ENCODE data around the gene C20orf96.

The C20orf96 gene

GRCh38 chr20:297098-297924 is 6.8 kb upstream of the C20orf96 start, which contains the start of gene ZCCHC3:
Gene ZCCHC3, plus strand, starts transcription at chr20:297570. Its CDS starts 17 bp downstream, at chr20:297587.
- Histone ChIP-seq H3K9ac (peak within 1 kb of the TSS; percentile 98 to 100 (median 100)), H3K36me3 (peaks cover 5 to 32% (median 23%) of the 10 kb centered on the region in 11 experiments; a peak in 17 of 22 replicates), H4K20me1 (peaks cover 28 to 43% (median 34%) of the 10 kb centered on the region in 11 experiments; a peak in 21 of 22 replicates), H3K27ac (peak within 1 kb of the TSS; percentile 98 to 100 (median 100)), H3K27me3 (no peaks in the 10 kb centered on the region), H3K4me2 (peak within 1 kb of the TSS; percentile 81 to 99 (median 96)), H3K4me3 (peak within 1 kb of the TSS; percentile 84 to 99 (median 95)), H3K9me3 (replicated peaks in 1 of 11) (peaks cover 0 to 10% (median 0%) of the 10 kb centered on the region in 11 experiments; a peak in 5 of 22 replicates), H3K4me1 (peaks cover 39 to 58% (median 54%) of the 10 kb centered on the region in 10 experiments)
- peak; percentile 52 to 100 (median 95); a peak in 21 of 22 replicates for TF ChIP-seq Cebpa-rat (IDR thresholded peaks at IDR 0.05)

- Histone ChIP-seq H3K27ac (peak overlapping the region in 8 of 11 experiments; percentile 98 to 100 (median 100); a peak in 17 of 22 replicates), H3K4me1 (peaks cover 45 to 58% (median 54%) of the 10 kb centered on the region in 10 experiments), H4K20me1 (peaks cover 18 to 28% (median 23%) of the 10 kb centered on the region in 11 experiments; a peak in 21 of 22 replicates), H3K4me2 (peak overlapping the region; percentile 81 to 99 (median 96)), H3K27me3 (no peaks in the 10 kb centered on the region), H3K9me3 (replicated peaks in 1 of 11) (peaks cover 0 to 10% (median 0%) of the 10 kb centered on the region in 11 experiments; a peak in 5 of 22 replicates), H3K36me3 (peaks cover 0 to 18% (median 17%) of the 10 kb centered on the region in 11 experiments; a peak in 15 of 22 replicates), H3K9ac (peak overlapping the region in 4 of 11 experiments; percentile 99 to 100 (median 100); a peak in 4 of 22 replicates), H3K4me3 (no peak overlapping the region)
- TF ChIP-seq Cebpa-rat (IDR thresholded peaks at IDR 0.05): no peak
Observed at GRCh38 chr20:295804-296203, 5.3 kb upstream of the C20orf96 start.

DNA sequence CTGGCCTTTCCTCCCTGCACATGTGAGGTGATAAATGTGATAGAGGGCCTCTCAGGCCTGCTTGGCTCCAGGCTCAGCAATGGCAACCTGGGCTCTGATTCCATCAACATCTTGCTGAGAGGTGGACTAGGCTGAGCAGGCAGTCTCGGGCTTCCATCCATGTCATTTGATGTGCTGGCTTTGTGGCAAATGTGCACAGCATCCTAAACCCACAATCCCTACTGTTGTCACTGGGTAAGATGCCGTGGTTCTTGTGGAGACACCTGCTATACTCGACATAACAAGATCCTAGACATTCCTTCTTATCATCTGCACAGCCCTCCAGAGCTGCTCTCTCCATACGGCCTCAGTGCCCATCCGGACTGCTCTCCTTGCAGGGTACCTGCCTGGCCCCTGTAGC is 4.1 kb upstream of the C20orf96 start:
- no peak overlapping the region for H3K4me3 ChIP-seq
- H3K4me2 ChIP-seq: peak overlapping the region in 2 of 11 experiments; percentile 4 to 8; a peak in 1 of 22 replicates
- peaks cover 0 to 6% (median 5%) of the 10 kb centered on the region in 11 experiments; a peak in 13 of 22 replicates for H3K36me3 ChIP-seq
- H3K9me3 ChIP-seq (replicated peaks in 1 of 11): peaks cover 0 to 4% (median 0%) of the 10 kb centered on the region in 11 experiments; a peak in 5 of 22 replicates
- H3K27me3 ChIP-seq: no peaks in the 10 kb centered on the region
- H4K20me1 ChIP-seq: peaks cover 6 to 16% (median 11%) of the 10 kb centered on the region in 11 experiments; a peak in 20 of 22 replicates
- no peak for TF ChIP-seq Cebpa-rat (IDR thresholded peaks at IDR 0.05)
- H3K9ac ChIP-seq: no peak overlapping the region
- H3K27ac ChIP-seq: no peak overlapping the region
- peaks cover 38 to 50% (median 46%) of the 10 kb centered on the region in 10 experiments for H3K4me1 ChIP-seq

- Histone ChIP-seq H3K4me2 (peak overlapping the region; percentile 78 to 99 (median 94)), H3K9ac (peak overlapping the region; percentile 81 to 90 (median 87)), H3K27ac (peak overlapping the region; percentile 69 to 87 (median 80); a peak in 21 of 22 replicates), H4K20me1 (no peaks in the 10 kb centered on the region), H3K4me3 (peak overlapping the region; percentile 67 to 92 (median 83)), H3K9me3 (replicated peaks in 1 of 11) (0 out of 22 replicates have a peak, but pooled peaks cover 0 to 3% (median 0%) of the 10 kb centered on the region in 11 experiments), H3K36me3 (peaks cover 0 to 18% (median 7%) of the 10 kb centered on the region in 11 experiments; a peak in 13 of 22 replicates), H3K4me1 (peaks cover 25 to 45% (median 34%) of the 10 kb centered on the region in 10 experiments), H3K27me3 (no peaks in the 10 kb centered on the region)
- no peak for TF ChIP-seq Cebpa-rat (IDR thresholded peaks at IDR 0.05)
Observed at GRCh38 chr20:289693-290083, 862 bp downstream of the C20orf96 start.

DNA sequence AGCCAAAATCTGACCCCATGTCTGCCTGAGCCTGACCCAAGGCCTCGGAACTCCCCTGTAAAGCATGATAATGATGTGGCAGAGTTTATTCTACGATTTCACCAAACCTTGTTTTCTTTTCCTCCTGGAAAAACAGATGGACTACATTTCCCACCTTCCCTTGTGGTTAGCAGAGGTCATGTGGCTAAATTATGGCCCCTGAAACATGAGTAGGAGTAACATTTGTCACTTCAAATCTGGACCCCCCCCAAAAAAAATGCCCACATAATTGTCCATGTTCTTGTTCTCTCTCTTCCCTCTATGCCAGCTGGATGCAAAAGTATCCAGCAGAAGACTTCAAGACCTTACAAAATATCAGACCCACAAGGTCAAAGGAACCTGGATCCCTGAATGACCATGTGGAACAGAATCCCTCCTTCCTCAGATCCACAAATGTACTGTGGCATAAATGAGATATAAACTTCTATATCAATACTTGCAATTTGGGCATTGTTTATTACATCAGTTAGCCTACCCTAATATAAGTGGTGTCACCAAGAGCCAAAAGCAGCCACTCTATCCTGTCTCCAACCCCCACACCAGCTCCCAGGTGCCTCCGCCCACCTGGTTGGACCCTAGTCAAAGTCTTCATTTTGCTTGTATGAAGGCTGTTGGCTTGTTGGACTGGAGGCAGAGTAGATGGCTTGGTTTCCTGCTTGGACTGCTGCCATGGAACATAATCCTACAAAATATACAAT is 1.4 kb downstream of the C20orf96 start:
- 0 out of 22 replicates have a peak, but pooled peaks cover 0 to 3% (median 0%) of the 10 kb centered on the region in 11 experiments for H3K9me3 ChIP-seq (replicated peaks in 1 of 11)
- no peaks in the 10 kb centered on the region for H3K27me3 ChIP-seq
- H4K20me1 ChIP-seq: no peaks in the 10 kb centered on the region; a peak in 1 of 22 replicates
- H3K4me2 ChIP-seq: peak overlapping the region; percentile 78 to 99 (median 94)
- H3K9ac ChIP-seq: peak overlapping the region; percentile 81 to 90 (median 87); a peak in 20 of 22 replicates
- H3K4me1 ChIP-seq: peaks cover 25 to 45% (median 34%) of the 10 kb centered on the region in 10 experiments
- H3K4me3 ChIP-seq: peak overlapping the region; percentile 67 to 92 (median 83)
- no peak for TF ChIP-seq Cebpa-rat (IDR thresholded peaks at IDR 0.05)
- H3K36me3 ChIP-seq: peaks cover 0 to 22% (median 10%) of the 10 kb centered on the region in 11 experiments; a peak in 18 of 22 replicates
- H3K27ac ChIP-seq: peak overlapping the region in 4 of 11 experiments; percentile 78 to 87 (median 82); a peak in 7 of 22 replicates

DNA sequence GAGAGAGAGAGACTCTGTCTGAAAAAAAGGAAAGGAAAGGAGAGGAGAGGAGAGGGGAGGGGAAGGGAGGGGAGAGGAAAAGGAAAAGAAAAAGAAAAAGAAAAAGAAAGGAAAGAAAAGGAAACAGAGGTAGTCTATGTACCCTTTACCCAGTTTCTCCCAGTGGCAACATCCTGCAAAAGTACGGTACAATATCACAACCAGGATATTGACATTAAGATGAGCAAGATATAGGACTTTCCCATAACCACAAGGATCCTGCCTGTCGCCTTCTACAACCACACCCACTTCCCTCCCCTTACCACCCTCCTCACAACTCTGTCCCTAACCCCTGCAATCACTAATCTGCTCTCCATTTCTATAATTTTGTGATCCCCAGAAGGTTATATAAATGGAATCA is 4.0 kb downstream of the C20orf96 start:
- H3K4me1 ChIP-seq: peaks cover 16 to 31% (median 21%) of the 10 kb centered on the region in 10 experiments
- H3K27ac ChIP-seq: no peak overlapping the region
- TF ChIP-seq Cebpa-rat (IDR thresholded peaks at IDR 0.05): no peak
- H3K36me3 ChIP-seq: peaks cover 16 to 48% (median 33%) of the 10 kb centered on the region in 11 experiments
- H3K27me3 ChIP-seq: no peaks in the 10 kb centered on the region
- H3K4me3 ChIP-seq: no peak overlapping the region
- 0 out of 22 replicates have a peak, but pooled peaks cover 0 to 3% (median 0%) of the 10 kb centered on the region in 11 experiments for H3K9me3 ChIP-seq (replicated peaks in 1 of 11)
- H3K9ac ChIP-seq: no peak overlapping the region
- no peaks in the 10 kb centered on the region; a peak in 1 of 22 replicates for H4K20me1 ChIP-seq
- peak overlapping the region in 5 of 11 experiments; percentile 15 to 59 (median 42); a peak in 6 of 22 replicates for H3K4me2 ChIP-seq

DNA sequence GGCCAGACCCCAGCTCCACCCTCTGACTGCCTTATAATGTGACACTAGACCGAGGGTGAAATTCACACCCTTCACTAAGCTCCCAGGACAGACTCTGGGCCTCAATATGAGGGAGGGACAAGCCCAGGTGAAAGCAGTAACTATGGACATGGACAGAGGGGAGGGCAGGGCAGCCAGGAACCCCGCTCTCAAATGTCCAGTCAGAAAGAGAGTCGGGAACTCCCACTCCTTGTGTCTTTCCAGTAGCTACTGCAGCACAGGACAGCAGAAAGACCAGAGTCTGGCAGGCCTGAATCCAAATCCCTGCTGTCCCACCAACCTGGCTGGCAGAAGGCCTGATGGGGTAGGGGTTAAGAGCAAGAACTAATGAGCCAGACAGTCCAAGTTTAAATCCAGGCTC is 6.4 kb downstream of the C20orf96 start:
- no peak overlapping the region for H3K4me2 ChIP-seq
- H3K4me3 ChIP-seq: no peak overlapping the region
- H3K9ac ChIP-seq: peak overlapping the region in 2 of 11 experiments; percentile 9 to 13; a peak in 2 of 22 replicates
- H4K20me1 ChIP-seq: no peaks in the 10 kb centered on the region; a peak in 1 of 22 replicates
- H3K9me3 ChIP-seq (replicated peaks in 1 of 11): peaks cover 0 to 8% (median 0%) of the 10 kb centered on the region in 11 experiments; a peak in 3 of 22 replicates
- no peak for TF ChIP-seq Cebpa-rat (IDR thresholded peaks at IDR 0.05)
- no peaks in the 10 kb centered on the region for H3K27me3 ChIP-seq
- H3K36me3 ChIP-seq: peaks cover 35 to 71% (median 56%) of the 10 kb centered on the region in 11 experiments
- no peak overlapping the region for H3K27ac ChIP-seq
- H3K4me1 ChIP-seq: peaks cover 2 to 16% (median 5%) of the 10 kb centered on the region in 10 experiments; a peak in 15 of 20 replicates

Measured in BLaER1 treated with 17β-estradiol and CSF1 and Interleukin-3, amounts not matched to agents 10 nM and 100 nM (cell line).